Activated CD4-positive, alpha-beta T cell treated with anti-CD3 and anti-CD28 coated beads, Interleukin-2, amount 10 ng/mL, durations not matched to agents 7 days and 5 days (primary cell): Measurements from ENCODE around the gene FRY. TPM values are rescaled to one million over a fixed set of nuclear protein-coding genes. Genes with fewer than 3 reads are reported as not detected.

Experiments
- CTCF ChIA-PET: fragments of 350-600 bp; sonication (Branson Sonifier 250); formaldehyde crosslinking; loops from one replicate; lab custom pipeline; 2021; ENCODE audit warnings: antibody characterized with exemption; lab: Charles Lee
- POLR2A ChIA-PET: fragments of 350-600 bp; sonication (Branson Sonifier 250); formaldehyde crosslinking; loops from one replicate; lab custom pipeline; 2021; ENCODE audit warnings: antibody characterized with exemption; lab: Charles Lee
- DNase-seq: peaks from one replicate; pipeline ENCODE4 v3.0.0-alpha.2; 2020
- H3K27ac Mint-ChIP-seq: one replicate; pipeline ENCODE4 v1.8.0; 2021; ENCODE audit warnings: mild to moderate bottlenecking, moderate library complexity, mixed read lengths
- H3K27me3 Mint-ChIP-seq: one replicate; pipeline ENCODE4 v1.8.0; 2021; ENCODE audit warnings: mixed read lengths
- H3K36me3 Mint-ChIP-seq: one replicate; pipeline ENCODE4 v1.8.0; 2021; ENCODE audit warnings: low read depth, mixed read lengths
- H3K4me1 Mint-ChIP-seq: one replicate; pipeline ENCODE4 v1.8.0; 2021; ENCODE audit warnings: mixed read lengths
- H3K4me3 Mint-ChIP-seq: one replicate; pipeline ENCODE4 v1.8.0; 2021; ENCODE audit warnings: mild to moderate bottlenecking, moderate library complexity, mixed read lengths
- H3K9me3 Mint-ChIP-seq: one replicate; pipeline ENCODE4 v1.8.0; 2021; ENCODE audit warnings: mixed read lengths
- total RNA-seq, 2 experiments: library from RNA; stranded (reverse); gene quantifications; one replicate each; pipeline ENCODE4 v1.2.3, GENCODE V29; 2021

The FRY gene
- total RNA-seq, 2 experiments from 2014 or later = 12.0 to 14.3 TPM

DNA sequence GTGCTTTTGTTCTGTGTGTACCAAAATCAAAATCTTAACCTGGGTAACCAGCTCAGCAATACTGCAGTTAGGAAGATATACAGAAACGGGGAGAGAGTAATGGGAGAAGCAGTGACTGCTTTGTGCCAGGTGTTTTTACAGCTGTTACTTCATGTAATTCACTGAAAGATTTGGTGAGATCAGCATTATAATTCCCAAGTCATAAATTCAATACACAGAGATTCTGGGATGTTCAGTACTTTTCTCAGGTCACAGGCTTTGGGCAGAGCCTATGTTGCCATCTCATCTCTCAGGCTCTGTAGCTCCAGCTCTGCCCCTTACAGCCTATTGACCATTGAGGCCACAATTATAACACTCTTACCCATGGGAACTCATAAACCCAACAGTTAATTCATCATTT, 145.1 kb downstream of the FRY start:
- Mint-ChIP-seq H3K36me3 (no peaks in the 10 kb centered on the region), H3K9me3 (no peaks in the 10 kb centered on the region), H3K4me3 (no peak overlapping the region), H3K27ac (no peak overlapping the region), H3K27me3 (no peaks in the 10 kb centered on the region), H3K4me1 (no peaks in the 10 kb centered on the region)
- POLR2A ChIA-PET = no interaction called here
- DNase-seq = no peak
- CTCF ChIA-PET = interaction anchor here (0.9 to 1.1 kb wide), 3 partner anchors 10 to 12 kb away, joined by 3 to 4 read pairs (median 3); no protein-coding TSS in a partner anchor

DNA sequence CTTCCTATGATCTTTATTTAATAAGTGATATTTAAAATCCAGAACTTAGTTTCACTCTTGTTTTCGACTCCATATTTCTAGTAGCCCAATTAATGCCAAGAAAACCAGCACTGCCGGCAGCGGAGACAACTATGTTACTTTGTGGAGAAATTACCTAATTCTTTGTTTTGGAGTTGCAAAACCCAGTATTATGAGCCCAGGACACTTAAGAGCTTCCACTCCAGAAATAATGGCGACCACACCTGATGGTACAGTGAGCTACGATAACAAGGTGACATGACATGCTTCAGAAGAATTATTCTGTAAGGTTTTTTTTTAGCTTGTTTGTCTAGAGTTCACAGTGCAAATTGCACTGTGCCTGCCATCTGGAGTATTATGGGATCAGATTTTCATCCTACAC, 147.2 kb downstream of the FRY start:
- ChIA-PET POLR2A (no interaction called here), CTCF (interaction anchor here (1.3 kb wide), 1 partner anchor 13 kb away, joined by 3 read pairs; no protein-coding TSS in a partner anchor)
- no peaks in the 10 kb centered on the region for H3K36me3 Mint-ChIP-seq
- no peaks in the 10 kb centered on the region for H3K4me1 Mint-ChIP-seq
- no peaks in the 10 kb centered on the region for H3K27me3 Mint-ChIP-seq
- no peaks in the 10 kb centered on the region for H3K9me3 Mint-ChIP-seq
- no peak overlapping the region for H3K4me3 Mint-ChIP-seq
- no peak overlapping the region for H3K27ac Mint-ChIP-seq
- DNase-seq = no peak

DNA sequence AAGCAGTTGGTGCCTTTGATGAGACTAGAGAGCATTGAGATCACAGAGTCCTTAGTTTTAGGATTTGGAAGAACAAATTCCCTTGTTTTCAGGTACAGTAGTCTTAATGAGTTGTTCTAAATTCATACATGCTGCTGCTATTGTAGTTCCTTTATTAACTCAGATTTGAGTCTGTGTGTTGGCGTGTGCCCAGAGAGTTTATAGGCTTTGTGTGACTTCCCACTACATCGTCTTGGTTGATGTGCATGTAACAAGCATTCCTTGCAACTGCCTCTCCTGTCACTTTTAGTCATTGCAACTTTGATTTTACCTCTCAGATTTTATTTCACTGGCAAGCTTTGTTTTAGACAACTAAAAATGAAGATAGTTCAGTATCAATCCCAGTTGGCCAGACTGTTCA, 148.1 kb downstream of the FRY start:
- DNase-seq = no peak
- POLR2A ChIA-PET = no interaction called here
- Mint-ChIP-seq H3K4me3 (no peak overlapping the region), H3K4me1 (no peaks in the 10 kb centered on the region), H3K9me3 (no peaks in the 10 kb centered on the region), H3K27ac (no peak overlapping the region), H3K36me3 (no peaks in the 10 kb centered on the region), H3K27me3 (no peaks in the 10 kb centered on the region)
- CTCF ChIA-PET = interaction anchor here (1.3 kb wide), 1 partner anchor 14 kb away, joined by 3 read pairs; no protein-coding TSS in a partner anchor

DNA sequence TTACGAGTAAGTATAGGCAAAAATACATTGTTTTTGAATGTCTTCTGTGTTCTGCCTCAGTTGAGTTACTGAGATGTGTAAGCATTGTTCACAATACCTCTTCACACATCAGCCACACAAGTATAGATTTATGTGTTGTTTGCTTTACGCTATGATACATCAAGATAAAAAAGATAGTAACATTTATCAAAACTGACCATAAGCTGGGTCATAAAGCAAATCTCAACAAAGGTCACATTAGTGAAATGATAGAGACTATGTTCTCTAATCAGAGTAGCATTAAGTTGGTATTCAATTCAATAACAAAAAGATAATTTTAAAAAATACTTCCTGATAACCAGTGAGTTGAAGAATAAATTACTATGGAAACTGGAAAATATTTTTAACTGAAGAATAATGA, 156.1 kb downstream of the FRY start:
- no peaks in the 10 kb centered on the region for H3K27me3 Mint-ChIP-seq
- no peak overlapping the region for H3K27ac Mint-ChIP-seq
- H3K4me1 Mint-ChIP-seq = no peaks in the 10 kb centered on the region
- no peaks in the 10 kb centered on the region for H3K9me3 Mint-ChIP-seq
- peaks cover 2% of the 10 kb centered on the region for H3K36me3 Mint-ChIP-seq
- ChIA-PET POLR2A (no interaction called here), CTCF (interaction anchor here (1.4 kb wide), 1 partner anchor 11 kb away, joined by 4 read pairs; no protein-coding TSS in a partner anchor)
- no peak for DNase-seq
- H3K4me3 Mint-ChIP-seq = no peak overlapping the region

DNA sequence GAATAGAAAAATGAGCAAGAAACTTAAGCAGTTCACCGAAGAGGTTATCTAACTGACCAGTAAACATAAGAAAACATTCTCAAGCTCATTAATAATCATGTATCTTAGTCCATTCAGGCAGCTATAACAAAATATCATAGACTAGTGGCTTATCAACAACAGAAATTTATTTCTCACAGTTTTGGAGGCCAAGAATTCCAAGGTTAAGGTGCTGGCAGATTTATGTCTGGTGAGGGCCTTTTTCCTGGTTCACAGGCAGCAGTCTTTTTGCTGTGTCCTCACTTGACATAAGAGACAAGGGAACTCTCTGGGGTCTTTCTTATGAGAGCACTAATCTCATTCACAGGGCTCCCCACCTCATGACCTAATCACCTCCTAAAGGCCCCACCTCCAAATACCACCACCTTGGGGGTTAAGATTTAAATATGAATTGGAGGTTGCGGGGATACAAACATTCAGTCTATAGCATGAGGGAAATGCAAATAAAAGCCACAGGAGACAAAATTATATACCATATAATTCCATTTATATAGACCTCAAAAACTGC, 160.0 kb downstream of the FRY start:
- no peak for DNase-seq
- CTCF ChIA-PET = no interaction called here
- Mint-ChIP-seq H3K4me3 (no peak overlapping the region), H3K27ac (no peak overlapping the region), H3K9me3 (no peaks in the 10 kb centered on the region), H3K4me1 (no peaks in the 10 kb centered on the region), H3K36me3 (peaks cover 2% of the 10 kb centered on the region), H3K27me3 (no peaks in the 10 kb centered on the region)
- POLR2A ChIA-PET = no interaction called here

DNA sequence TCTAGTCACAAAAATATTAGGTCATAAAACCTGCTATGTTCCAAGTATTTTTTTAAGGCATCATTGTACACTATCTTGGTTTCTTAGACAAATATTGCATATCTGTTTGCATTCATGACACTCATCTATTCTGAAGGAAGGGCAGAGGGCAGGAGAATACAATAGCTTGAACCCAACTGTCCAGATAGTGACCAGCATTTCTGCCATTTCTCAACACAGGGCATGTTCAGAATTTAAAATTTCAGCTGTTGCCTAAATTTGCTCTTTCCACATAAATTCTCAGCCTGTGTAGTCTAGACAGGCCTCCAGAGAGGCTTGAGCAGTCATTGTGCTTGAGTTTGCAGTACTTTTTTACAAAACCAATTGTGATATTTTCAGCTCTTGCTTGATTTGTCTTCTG, 164.1 kb downstream of the FRY start:
- CTCF ChIA-PET = no interaction called here
- H3K36me3 Mint-ChIP-seq = no peaks in the 10 kb centered on the region
- POLR2A ChIA-PET = no interaction called here
- H3K27ac Mint-ChIP-seq = no peak overlapping the region
- no peaks in the 10 kb centered on the region for H3K27me3 Mint-ChIP-seq
- no peak overlapping the region for H3K4me3 Mint-ChIP-seq
- no peaks in the 10 kb centered on the region for H3K4me1 Mint-ChIP-seq
- H3K9me3 Mint-ChIP-seq = no peaks in the 10 kb centered on the region
- DNase-seq = no peak

DNA sequence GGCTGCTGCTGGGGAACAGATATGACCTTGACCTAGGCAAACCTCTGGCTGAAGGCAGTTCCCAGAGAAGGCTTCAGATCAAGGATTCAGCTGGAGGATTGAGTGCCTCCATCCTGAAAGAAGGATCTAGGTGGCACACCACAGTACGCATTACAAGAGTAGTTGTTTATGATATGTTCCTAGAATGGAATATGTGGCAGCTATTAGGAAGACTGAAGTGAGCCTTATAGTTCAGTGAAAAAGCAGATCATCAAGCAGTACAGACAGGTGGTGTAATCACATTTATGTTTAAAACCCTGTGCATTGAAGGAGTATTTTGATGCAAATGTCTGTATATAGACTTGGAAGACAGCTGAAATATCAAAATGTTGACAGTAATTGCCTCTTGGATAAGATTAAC, 167.6 kb downstream of the FRY start:
- H3K9me3 Mint-ChIP-seq = no peaks in the 10 kb centered on the region
- no peaks in the 10 kb centered on the region for H3K27me3 Mint-ChIP-seq
- CTCF ChIA-PET = no interaction called here
- DNase-seq = no peak
- H3K36me3 Mint-ChIP-seq = no peaks in the 10 kb centered on the region
- POLR2A ChIA-PET = no interaction called here
- H3K4me3 Mint-ChIP-seq = no peak overlapping the region
- no peaks in the 10 kb centered on the region for H3K4me1 Mint-ChIP-seq
- no peak overlapping the region for H3K27ac Mint-ChIP-seq

DNA sequence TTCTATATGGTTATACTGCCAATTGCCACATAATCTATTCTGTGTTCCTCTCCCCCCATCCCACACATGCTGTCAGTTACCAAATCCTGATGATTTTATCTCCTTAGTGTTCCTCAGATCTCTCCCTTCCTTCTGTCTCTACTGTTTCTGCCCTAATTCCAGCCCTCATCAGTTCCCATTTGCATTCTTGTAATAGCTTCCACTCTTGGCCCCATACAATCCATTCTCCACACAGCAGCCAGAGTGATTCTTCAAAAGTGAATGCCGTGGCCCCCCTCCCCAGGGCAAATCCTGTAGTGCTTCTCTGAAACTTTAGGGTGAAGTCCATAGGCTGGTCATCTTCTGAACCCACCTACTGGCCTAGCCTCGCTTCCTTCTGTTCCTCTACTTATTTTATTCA, 169.2 kb downstream of the FRY start:
- H3K27ac Mint-ChIP-seq = no peak overlapping the region
- CTCF ChIA-PET = no interaction called here
- H3K4me1 Mint-ChIP-seq = no peaks in the 10 kb centered on the region
- no peaks in the 10 kb centered on the region for H3K9me3 Mint-ChIP-seq
- no peak for DNase-seq
- POLR2A ChIA-PET = interaction anchor here (0.5 to 0.6 kb wide), 2 partner anchors 173 to 1215 kb away, joined by 4 read pairs; no protein-coding TSS in a partner anchor
- no peak overlapping the region for H3K4me3 Mint-ChIP-seq
- no peaks in the 10 kb centered on the region for H3K36me3 Mint-ChIP-seq
- no peaks in the 10 kb centered on the region for H3K27me3 Mint-ChIP-seq

DNA sequence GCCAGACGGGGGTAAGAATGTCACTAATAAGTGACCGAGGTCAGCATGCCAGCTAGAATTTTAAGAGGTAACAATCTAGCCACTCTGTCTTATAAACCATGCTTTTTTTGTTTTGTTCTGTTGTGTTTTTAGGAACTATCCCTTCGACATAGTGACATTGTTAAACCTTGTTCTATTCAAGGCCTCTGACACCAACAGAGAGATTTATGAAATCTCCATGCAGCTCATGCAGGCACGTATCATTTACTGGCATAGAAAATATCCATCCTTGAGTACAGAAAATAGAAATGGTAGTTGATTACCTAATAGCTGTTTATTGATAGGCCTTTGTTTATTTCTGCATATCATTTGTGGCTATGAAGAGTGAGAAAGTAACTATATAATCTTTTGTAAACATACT, 170.2 kb downstream of the FRY start:
- H3K27ac Mint-ChIP-seq = no peak overlapping the region
- DNase-seq = no peak
- POLR2A ChIA-PET = no interaction called here
- CTCF ChIA-PET = interaction anchor here (1.3 kb wide), 1 partner anchor 9 kb away, joined by 3 read pairs; no protein-coding TSS in a partner anchor
- H3K9me3 Mint-ChIP-seq = no peaks in the 10 kb centered on the region
- H3K4me3 Mint-ChIP-seq = no peak overlapping the region
- no peaks in the 10 kb centered on the region for H3K27me3 Mint-ChIP-seq
- no peaks in the 10 kb centered on the region for H3K4me1 Mint-ChIP-seq
- no peaks in the 10 kb centered on the region for H3K36me3 Mint-ChIP-seq

DNA sequence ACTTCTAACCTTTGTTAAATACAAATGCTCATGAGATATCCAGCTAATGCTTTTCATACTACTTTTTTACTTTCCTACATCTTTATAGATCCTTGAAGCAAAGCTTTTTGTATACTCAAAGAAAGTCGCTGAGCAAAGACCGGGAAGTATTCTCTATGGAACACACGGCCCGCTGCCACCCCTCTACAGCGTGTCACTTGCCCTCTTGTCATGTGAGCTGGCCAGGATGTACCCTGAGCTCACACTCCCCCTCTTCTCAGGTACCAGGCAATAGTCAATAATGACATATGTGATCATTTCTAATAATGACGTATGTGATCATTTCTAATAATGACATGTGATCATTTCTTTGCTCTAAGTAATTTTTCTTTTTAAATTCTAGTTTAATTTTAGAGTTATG, 170.7 kb downstream of the FRY start:
- ChIA-PET CTCF (interaction anchor here (1.3 kb wide), 1 partner anchor 9 kb away, joined by 3 read pairs; no protein-coding TSS in a partner anchor), POLR2A (no interaction called here)
- Mint-ChIP-seq H3K9me3 (no peaks in the 10 kb centered on the region), H3K4me3 (no peak overlapping the region), H3K27ac (no peak overlapping the region), H3K4me1 (no peaks in the 10 kb centered on the region), H3K27me3 (no peaks in the 10 kb centered on the region), H3K36me3 (no peaks in the 10 kb centered on the region)
- DNase-seq = no peak

DNA sequence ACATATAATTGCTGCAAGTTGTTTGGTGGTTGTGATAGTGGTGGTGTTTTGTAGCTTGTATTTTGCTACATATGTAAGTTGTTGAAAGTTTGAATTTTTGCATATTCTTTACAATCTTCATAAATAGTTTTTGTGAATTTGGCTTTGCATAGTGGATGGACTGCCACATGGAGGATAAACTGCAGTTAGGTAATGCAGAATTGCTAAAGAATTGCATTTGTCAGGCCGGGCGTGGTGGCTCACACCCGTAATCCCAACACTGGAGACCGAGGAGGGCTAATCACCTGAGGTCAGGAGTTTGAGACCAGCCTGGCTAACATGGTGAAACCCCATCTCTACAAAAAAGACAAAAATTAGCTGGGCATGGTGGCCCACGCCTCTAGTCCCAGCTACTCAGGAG, 171.6 kb downstream of the FRY start:
- CTCF ChIA-PET = interaction anchor here (0.6 to 0.7 kb wide), 2 partner anchors 152 to 662 kb away, joined by 3 to 4 read pairs; no protein-coding TSS in a partner anchor
- Mint-ChIP-seq H3K27ac (no peak overlapping the region), H3K27me3 (no peaks in the 10 kb centered on the region), H3K36me3 (no peaks in the 10 kb centered on the region), H3K9me3 (no peaks in the 10 kb centered on the region), H3K4me3 (no peak overlapping the region), H3K4me1 (no peaks in the 10 kb centered on the region)
- POLR2A ChIA-PET = no interaction called here
- no peak for DNase-seq

DNA sequence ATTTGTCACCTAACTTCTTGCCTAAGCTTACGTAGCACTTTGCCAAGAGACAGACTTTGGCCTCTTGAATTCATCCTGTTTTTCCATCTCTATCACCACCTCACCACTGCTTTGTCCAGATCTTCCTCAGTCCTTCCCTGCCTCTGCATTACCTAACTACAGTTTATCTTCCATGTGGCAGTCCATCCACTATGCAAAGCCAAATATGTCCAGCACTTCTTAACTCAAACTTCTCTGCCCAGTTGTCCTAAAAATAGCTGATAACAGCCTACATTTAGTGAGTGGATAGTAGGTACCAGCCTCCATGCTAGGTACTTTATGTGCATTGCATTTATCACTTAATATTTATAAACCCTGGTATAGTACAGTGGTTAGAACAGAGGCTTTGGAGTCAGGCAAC, 172.2 kb downstream of the FRY start:
- CTCF ChIA-PET = interaction anchor here (0.6 to 0.9 kb wide), 2 partner anchors 17 to 502 kb away, joined by 3 read pairs; no protein-coding TSS in a partner anchor
- no peak overlapping the region for H3K27ac Mint-ChIP-seq
- no peak overlapping the region for H3K4me3 Mint-ChIP-seq
- DNase-seq = no peak
- H3K9me3 Mint-ChIP-seq = no peaks in the 10 kb centered on the region
- POLR2A ChIA-PET = no interaction called here
- H3K4me1 Mint-ChIP-seq = no peaks in the 10 kb centered on the region
- no peaks in the 10 kb centered on the region for H3K36me3 Mint-ChIP-seq
- H3K27me3 Mint-ChIP-seq = no peaks in the 10 kb centered on the region

DNA sequence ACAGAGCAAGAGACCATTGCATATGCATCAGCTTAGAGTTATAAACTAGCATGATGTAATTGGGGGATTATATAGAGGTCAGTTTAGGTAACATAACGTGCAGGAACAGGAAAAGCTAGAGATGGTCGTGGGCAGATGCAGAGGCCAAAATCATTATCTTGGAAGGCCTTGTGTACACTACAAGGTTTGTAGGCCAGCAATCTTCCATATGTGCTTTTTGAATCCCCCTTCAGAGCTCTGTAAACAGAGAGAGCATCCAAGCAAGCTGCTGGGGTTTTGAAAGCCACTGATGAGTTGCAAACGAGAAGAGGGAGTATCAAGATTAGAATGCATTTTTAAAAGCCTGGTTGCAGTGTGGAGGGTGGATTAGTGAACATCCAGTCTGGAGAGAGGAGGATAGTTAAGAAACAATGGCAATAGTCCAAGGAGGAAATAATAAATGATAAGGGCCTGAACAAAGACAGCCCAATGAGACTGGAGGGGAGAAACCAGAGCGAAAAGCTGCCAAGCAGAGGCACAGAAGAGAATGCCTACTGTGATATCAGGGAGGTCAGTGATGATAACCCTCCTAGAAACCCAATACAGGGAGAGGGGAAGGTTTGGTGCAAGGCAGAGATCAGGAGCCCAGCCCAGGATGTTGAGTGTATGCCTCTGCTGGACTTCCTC, 174.0 kb downstream of the FRY start:
- Mint-ChIP-seq H3K4me1 (no peaks in the 10 kb centered on the region), H3K4me3 (no peak overlapping the region), H3K27ac (no peak overlapping the region), H3K36me3 (no peaks in the 10 kb centered on the region), H3K9me3 (no peaks in the 10 kb centered on the region), H3K27me3 (no peaks in the 10 kb centered on the region)
- no peak for DNase-seq
- CTCF ChIA-PET = no interaction called here
- POLR2A ChIA-PET = no interaction called here
